GM18951 (cell line): ENCODE data around the gene TEX29.
A peak's percentile ranks its signal among the peaks of the same experiment; 100 is the strongest.

ENCODE experiments used
- POLR2A ChIP-seq: IDR thresholded peaks from 4 replicates; pipeline ENCODE4 v1.6.1; 2011; ENCODE audit warnings: mild to moderate bottlenecking; ENCODE audit not compliant: insufficient read length, insufficient read depth; ENCODE audit errors: extremely low read depth
- in situ Hi-C: fragments of 300-500 bp; cut with MboI; formaldehyde crosslinking; loops from one replicate; pipeline ENCODE4 v1.12.0; 2022; ENCODE audit warnings: low sequenced_read_pairs, mixed read lengths, inconsistent platforms; ENCODE audit not compliant: unreplicated experiment

The TEX29 gene

GRCh38 chr13:111303559-111303958 lies 16.9 kb upstream of the TEX29 start:
- no peak for TF ChIP-seq POLR2A
- in situ Hi-C loops: no loop called here

GRCh38 chr13:111304041-111304544 lies 16.3 kb upstream of the TEX29 start:
- in situ Hi-C loops: no loop called here
- TF ChIP-seq POLR2A: no peak

- in situ Hi-C loops: no loop called here
- TF ChIP-seq POLR2A: no peak
Measured at GRCh38 chr13:111304603-111305289, 15.7 kb upstream of the TEX29 start.

GRCh38 chr13:111312944-111313590 lies 7.4 kb upstream of the TEX29 start:
- in situ Hi-C loops: no loop called here
- no peak for TF ChIP-seq POLR2A

GRCh38 chr13:111313911-111314425 lies 6.5 kb upstream of the TEX29 start:
- in situ Hi-C loops: no loop called here
- TF ChIP-seq POLR2A: no peak

- TF ChIP-seq POLR2A: no peak
Measured at GRCh38 chr13:111314852-111315251, 5.6 kb upstream of the TEX29 start.

GRCh38 chr13:111315347-111315995 lies 5.0 kb upstream of the TEX29 start:
- TF ChIP-seq POLR2A: no peak
- in situ Hi-C loops: no loop called here

More at GRCh38 chr13:111314852-111315251, 5.6 kb upstream of the TEX29 start:
- in situ Hi-C loops: no loop called here

GRCh38 chr13:111316161-111316730 lies 4.2 kb upstream of the TEX29 start:
- TF ChIP-seq POLR2A: no peak
- in situ Hi-C loops: no loop called here

GRCh38 chr13:111317042-111317550 lies 3.3 kb upstream of the TEX29 start:
- peak; percentile 11 for TF ChIP-seq POLR2A
- in situ Hi-C loops: no loop called here

GRCh38 chr13:111317571-111318345 lies 2.7 kb upstream of the TEX29 start:
- in situ Hi-C loops: no loop called here
- TF ChIP-seq POLR2A: peak; percentile 8

GRCh38 chr13:111318386-111318785 lies 2.1 kb upstream of the TEX29 start:
- no peak for TF ChIP-seq POLR2A
- in situ Hi-C loops: no loop called here

GRCh38 chr13:111319521-111319920 lies 921 bp upstream of the TEX29 start:
- no peak for TF ChIP-seq POLR2A
- in situ Hi-C loops: no loop called here
